Colon (tissue), 2 donors: ENCODE data around the gene BCLAF1.
"Not testable (repeated sequence)": the region's sequence is repeated elsewhere in the genome, so short reads cannot be mapped to it uniquely, and the experiment has no call there.

Experiments used
- FAIRE-seq: peaks from 2 replicates; lab custom pipeline; 2012; peaks lifted over from hg19 to GRCh38; lab: Jason Lieb, UNC
- donor health status: control.
- donor health status: control.

The BCLAF1 gene

GRCh38 chr6:136244061-136244616, 45.5 kb downstream of the BCLAF1 start:
- no peak for FAIRE-seq

DNA sequence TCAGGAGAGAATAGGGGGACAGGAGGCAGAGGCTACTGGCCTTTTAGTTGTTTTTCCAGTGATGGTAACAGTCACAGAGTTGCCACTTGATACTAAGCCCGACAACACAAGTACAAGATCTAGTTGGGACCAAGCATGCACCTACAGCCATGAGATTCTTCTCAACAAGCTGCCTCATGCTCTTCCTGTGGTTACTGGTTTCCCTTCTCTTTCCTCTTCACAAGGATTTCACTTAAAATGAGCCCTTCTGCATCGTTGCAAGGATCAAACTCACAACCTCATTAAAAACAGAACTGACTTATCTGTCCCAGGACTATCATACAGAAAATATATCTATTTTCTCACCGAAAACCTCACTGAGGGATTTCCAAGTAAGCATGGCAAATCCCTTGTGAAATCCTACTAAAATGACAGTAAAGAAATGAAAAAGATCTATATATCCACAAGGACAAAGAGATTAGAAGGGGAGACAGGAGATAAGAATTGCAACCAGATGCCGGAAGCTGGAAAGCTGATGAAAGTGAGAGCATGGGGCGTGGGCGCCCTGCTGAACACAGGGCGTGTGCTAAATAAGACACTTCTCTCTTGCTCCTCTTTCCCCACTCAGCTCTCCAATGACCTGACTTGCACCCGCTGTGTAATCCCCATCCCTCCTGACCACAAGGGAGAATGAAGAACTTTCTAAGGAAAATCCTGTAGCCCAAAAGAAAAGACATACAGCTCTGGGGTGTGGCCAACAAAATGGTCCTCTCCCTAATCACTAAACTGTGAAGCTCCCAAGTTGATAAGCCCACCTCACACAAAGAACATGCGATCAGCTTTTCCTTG, 53.0 kb downstream of the BCLAF1 start:
- no peak for FAIRE-seq

GRCh38 chr6:136235233-136235564, 54.4 kb downstream of the BCLAF1 start:
- FAIRE-seq = no peak

GRCh38 chr6:136232701-136233100, 56.9 kb downstream of the BCLAF1 start:
- no peak for FAIRE-seq

GRCh38 chr6:136230219-136230853, 59.3 kb downstream of the BCLAF1 start:
- no peak for FAIRE-seq

- FAIRE-seq = no peak
These were observed 60.8 kb downstream of the BCLAF1 start for GRCh38 chr6:136228814-136229213.

- no peak for FAIRE-seq
These were observed 62.8 kb downstream of the BCLAF1 start for GRCh38 chr6:136226674-136227377.

- no peak for FAIRE-seq
These were observed 63.5 kb downstream of the BCLAF1 start for GRCh38 chr6:136226027-136226673.

DNA sequence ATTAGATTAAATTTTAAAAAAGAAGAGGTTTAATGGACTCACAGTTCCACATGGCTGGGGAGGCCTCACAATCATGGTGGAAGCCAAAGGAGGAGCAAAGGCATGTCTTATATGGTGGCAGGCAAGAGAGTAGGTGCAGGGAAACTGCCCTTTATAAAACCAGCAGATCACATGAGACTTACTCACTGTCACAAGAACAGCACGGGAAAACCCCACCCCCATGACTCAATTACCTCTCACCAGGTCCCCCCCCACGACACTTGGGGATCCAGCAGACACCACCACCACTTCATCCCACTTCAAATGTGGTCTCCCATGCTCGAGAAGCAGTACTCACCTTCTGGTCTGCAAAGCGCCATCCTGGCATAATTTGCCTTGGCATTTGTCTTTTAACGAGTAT, 64.2 kb downstream of the BCLAF1 start:
- FAIRE-seq = no peak

DNA sequence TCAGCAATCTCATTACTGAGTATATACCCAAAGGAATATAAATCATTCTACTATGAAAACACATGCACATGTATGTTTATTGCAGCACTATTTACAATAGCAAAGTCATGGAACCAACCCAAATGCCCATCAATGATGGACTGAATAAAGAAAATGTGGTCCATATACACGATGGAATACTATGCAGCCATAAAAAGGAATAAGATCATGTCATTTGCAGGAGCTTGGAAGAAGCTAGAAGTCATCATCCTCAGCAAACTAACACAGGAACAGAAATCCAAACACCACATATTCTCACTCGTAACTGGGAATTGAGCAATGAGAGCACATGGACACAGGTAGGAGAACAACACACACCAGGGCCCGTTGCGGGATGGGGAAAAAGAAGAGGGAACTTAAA, 64.7 kb downstream of the BCLAF1 start:
- FAIRE-seq = not testable (repeated sequence)

- FAIRE-seq = no peak
These were observed 72.9 kb downstream of the BCLAF1 start for GRCh38 chr6:136216503-136217401.

DNA sequence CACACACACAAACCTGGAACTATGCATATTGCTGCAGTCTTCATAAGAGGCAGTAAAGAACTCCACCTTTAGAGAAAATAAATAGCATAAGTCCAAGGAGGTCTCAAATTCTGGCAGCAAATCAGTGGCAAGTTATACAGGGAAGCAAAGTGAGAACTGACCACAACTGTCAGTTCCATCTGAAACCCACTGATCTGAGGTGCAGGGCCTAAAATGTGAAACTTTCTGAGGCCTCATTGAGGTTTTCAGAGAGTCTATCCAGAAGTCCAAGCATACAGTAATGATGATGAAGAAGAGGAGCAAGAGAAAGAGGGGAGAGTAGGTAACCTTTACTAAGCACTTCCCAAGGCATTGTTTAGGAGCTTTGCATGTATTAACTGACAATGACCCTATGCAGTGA, 75.8 kb downstream of the BCLAF1 start:
- no peak for FAIRE-seq

DNA sequence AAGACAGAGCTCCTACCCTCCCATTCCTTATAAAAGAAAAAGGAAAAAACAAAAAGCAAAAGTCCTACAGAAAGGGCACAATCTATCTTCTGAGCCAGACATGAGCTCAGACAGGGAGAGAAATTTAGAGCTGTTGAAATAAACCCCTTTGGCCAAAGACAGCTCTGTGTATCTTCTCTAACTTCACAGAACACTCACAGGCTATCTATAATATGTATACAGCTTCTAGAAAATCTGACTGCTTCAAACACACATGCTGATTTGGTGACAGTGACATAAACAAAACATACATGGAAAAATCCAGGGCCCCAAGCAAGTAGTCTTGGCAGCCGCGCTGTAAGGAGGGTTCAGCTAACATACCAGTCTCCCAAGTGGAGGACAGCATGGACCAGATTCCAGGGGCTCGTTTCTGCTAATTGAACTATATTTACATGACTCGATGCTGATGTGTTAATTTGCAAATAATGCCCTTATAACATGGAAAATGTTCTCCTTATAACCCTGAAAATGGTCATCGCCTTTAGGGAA, 76.6 kb downstream of the BCLAF1 start:
- FAIRE-seq = no peak

DNA sequence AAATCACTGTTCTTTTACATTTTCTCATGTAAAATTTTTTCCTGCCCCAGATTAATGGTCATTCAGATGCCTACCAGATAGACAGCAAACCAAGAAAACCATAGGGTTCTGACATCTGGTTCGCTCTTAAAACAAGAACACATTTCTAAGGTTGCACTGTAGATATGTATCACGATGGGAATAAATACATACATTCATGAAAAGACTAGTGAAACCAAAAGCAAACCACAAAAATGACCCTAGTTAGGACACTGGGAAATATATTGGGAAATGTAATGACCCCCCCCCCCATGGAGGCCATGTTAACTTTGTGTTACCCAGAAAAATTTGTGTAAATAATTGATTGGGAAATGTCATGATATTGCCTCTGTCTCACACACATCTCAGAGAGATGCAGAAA, 77.0 kb downstream of the BCLAF1 start:
- FAIRE-seq = no peak

DNA sequence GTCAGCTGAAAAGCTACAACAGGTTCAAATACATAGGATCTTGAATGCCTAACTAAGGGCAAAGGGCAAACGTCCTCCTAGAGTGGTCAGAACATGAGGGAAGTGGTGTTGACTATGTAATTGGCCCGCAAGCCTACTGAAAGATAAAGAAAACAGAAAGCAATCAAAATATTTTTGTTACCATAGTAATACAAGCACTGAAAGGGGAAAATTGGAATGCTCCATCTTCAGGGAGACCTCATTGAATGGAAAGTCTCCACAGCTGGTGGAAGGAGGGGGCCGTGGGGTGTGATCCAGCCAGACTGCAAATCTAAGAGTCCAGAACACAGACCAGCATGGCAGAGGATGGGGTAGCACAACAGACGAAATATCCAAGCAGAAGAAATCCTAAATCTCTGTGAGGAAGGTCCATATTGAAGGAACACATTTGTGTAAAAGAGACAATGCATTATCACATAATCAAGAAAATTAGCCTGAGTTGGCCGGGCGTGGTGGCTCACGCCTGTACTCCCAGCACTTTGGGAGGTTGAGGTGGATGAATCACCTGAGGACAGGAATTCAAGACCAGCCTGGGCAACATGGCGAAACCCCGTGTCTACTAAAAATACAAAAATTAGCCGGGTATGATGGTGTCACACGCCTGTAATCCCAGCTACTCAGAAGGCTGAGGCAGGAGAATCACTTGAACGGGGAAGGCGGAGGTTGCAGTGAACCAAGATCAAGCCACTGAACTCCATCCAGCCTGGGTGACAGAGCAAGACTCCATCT, 79.1 kb downstream of the BCLAF1 start:
- FAIRE-seq = no peak

GRCh38 chr6:136209496-136209895, 80.2 kb downstream of the BCLAF1 start:
- FAIRE-seq = no peak

DNA sequence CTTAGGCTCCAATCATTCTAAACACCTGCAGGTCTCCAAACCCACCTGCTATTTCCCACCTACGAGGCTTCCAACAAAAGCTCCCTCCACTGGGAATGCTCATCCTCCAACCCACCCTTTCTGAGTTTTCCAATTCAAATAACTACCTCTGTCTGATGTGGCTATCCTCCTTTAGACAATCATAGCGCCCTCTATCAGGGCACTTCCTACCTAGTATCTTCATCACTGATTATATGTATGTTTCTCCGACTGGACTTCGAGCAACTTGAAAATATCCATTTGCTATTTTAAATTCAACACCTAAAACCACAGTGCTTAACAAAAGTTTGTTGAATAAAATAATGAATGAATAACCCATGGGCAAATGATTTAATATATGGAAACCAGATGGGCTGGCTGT, 80.9 kb downstream of the BCLAF1 start:
- FAIRE-seq = no peak
